ENCODE results near the gene RANBP1. TPM values are rescaled to one million over a fixed set of nuclear protein-coding genes. Genes with fewer than 3 reads are reported as not detected.

RANBP1 gene
- total RNA-seq, 6 donors from 2014 or later, result 55.3 to 154 (median 87.8) TPM

DNA sequence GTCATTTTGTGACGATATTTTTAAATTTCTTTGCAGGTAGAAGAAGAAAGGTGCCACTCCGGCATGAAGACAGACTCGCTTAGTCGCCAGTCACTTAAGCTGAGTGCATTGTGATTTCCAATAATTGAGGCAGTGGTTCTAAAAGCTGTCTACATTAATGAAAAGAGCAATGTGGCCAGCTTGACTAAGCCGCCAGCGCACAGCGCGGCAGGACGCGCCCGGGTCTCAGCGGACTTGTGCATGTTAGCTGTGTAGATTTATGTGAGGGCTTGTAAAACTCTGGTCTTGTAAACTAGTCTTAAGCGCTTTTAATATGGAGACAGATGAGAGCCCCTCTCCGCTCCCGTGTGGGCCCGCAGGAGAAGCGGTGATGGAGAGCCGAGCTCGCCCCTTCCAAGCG lies 30.3 kb upstream of the RANBP1 start:
- H3K27ac ChIP-seq, result no peak overlapping the region
- no peaks in the 10 kb centered on the region for H3K27me3 ChIP-seq
- no peak for TF ChIP-seq EP300 (IDR thresholded peaks at IDR 0.05)
- TF ChIP-seq POLR2A (IDR thresholded peaks at IDR 0.05), result no peak
- no peak for TF ChIP-seq POLR2AphosphoS5 (IDR thresholded peaks at IDR 0.05)
- no peak for DNase-seq
- 96 to 97% methylated on average over 20 of the region's 20 CpGs for WGBS, 2 donors
- no peaks in the 10 kb centered on the region for H3K9me3 ChIP-seq
- no peak for ATAC-seq (ENCODE audit: low FRiP score in 2 of 2)
- peaks cover 39 to 46% (median 43%) of the 10 kb centered on the region in 4 donors for H3K4me1 ChIP-seq
- H3K4me3 ChIP-seq, result no peak overlapping the region
- peaks cover 36 to 53% (median 50%) of the 10 kb centered on the region in 4 donors for H3K36me3 ChIP-seq

- DNase-seq (peak in 1 of 2 donors; percentile 76), ATAC-seq (ENCODE audit: low FRiP score in 2 of 2) (no peak)
- Histone ChIP-seq H3K36me3 (peaks cover 39 to 58% (median 55%) of the 10 kb centered on the region in 4 donors), H3K27ac (no peak overlapping the region), H3K4me1 (peaks cover 34 to 41% (median 38%) of the 10 kb centered on the region in 4 donors), H3K27me3 (no peaks in the 10 kb centered on the region), H3K9me3 (no peaks in the 10 kb centered on the region), H3K4me3 (no peak overlapping the region)
- WGBS, 2 donors, result 93 to 95% methylated on average over 24 of the region's 24 CpGs
- TF ChIP-seq POLR2AphosphoS5 (IDR thresholded peaks at IDR 0.05) (no peak), EP300 (IDR thresholded peaks at IDR 0.05) (no peak), POLR2A (IDR thresholded peaks at IDR 0.05) (no peak)
- TF ChIP-seq, protein P1, sequence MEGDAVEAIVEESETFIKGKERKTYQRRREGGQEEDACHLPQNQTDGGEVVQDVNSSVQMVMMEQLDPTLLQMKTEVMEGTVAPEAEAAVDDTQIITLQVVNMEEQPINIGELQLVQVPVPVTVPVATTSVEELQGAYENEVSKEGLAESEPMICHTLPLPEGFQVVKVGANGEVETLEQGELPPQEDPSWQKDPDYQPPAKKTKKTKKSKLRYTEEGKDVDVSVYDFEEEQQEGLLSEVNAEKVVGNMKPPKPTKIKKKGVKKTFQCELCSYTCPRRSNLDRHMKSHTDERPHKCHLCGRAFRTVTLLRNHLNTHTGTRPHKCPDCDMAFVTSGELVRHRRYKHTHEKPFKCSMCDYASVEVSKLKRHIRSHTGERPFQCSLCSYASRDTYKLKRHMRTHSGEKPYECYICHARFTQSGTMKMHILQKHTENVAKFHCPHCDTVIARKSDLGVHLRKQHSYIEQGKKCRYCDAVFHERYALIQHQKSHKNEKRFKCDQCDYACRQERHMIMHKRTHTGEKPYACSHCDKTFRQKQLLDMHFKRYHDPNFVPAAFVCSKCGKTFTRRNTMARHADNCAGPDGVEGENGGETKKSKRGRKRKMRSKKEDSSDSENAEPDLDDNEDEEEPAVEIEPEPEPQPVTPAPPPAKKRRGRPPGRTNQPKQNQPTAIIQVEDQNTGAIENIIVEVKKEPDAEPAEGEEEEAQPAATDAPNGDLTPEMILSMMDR (IDR thresholded peaks at IDR 0.05), result no peak
These were observed 29.8 kb upstream of the RANBP1 start for GRCh38 chr22:20086101-20086599.

DNA sequence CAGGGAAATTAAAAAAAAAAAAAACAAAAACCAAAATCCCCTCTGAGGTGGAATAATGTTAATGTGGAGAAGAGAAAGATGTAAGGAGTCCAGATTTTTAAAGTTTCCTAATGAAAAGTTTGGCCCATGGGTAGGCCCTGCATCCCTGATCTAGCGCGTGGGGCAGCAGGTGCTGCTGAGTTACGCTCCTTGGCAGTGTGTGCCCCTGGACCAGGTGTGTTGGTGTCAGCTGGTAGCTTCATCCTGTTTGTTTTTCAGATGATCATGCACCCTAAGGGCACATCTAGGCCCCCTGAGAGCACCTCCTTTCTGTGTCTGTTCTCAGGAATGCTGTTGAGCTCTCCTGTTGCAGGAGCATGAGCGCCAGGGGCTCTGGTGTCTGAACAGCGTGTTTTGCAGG lies 29.1 kb upstream of the RANBP1 start:
- DNase-seq, result no peak
- Histone ChIP-seq H3K4me1 (peaks cover 28 to 35% (median 32%) of the 10 kb centered on the region in 4 donors), H3K27ac (no peak overlapping the region), H3K4me3 (no peak overlapping the region), H3K36me3 (peaks cover 45 to 64% (median 60%) of the 10 kb centered on the region in 4 donors), H3K27me3 (no peaks in the 10 kb centered on the region), H3K9me3 (no peaks in the 10 kb centered on the region)
- no peak for ATAC-seq (ENCODE audit: low FRiP score in 2 of 2)
- 98 to 99% methylated on average over 5 of the region's 5 CpGs for WGBS, 2 donors
- TF ChIP-seq EP300 (IDR thresholded peaks at IDR 0.05), result no peak
- TF ChIP-seq, protein P1 (IDR thresholded peaks at IDR 0.05), result no peak
- TF ChIP-seq POLR2AphosphoS5 (IDR thresholded peaks at IDR 0.05), result no peak
- no peak for TF ChIP-seq POLR2A (IDR thresholded peaks at IDR 0.05)

DNA sequence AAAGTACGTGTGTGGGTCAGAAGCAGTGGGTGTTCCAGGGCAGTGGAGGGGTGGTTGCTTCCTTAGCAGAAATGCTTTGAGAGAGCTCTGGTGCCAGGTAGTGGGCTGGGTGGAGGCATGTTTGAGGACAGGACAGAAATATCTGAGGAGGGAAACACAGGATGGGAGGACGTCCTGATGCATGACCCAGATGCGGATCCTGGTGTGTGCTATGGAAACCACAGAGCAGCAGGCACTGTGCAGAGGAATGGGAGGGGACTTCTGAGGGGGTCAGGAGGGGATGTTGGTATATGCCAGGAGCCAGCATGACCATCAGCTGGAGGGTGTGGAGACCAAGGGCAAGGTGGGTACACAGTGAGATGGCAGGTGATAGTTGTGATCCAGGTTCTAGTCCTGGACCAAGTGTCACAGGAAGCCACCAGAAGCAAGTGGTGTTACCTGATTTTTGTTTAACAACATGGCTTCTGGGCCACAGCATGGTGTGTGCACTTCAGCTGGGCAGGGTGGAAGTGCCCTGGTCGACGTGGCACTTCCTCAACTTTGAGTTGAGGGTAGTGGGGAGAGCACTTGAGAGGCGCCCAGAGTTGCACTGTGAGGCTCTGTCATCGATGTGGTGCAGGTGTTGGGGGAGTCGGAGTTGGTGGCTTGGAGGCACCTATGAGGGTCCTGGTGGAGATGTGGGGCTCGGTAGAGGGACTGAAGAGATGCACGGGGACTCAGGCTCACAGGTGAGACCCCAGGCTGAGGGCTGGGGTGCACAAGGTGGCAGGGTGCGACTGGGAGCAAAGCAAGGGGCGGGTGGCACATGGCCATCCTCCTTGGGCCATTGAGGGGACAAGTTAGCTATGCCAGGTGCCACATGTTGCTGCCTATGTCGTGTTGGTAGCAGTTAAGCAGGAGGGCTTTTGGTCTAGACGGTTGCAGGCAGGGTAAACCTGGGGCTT lies 28.3 kb upstream of the RANBP1 start:
- WGBS, 2 donors, result 91% methylated on average over 13 to 14 of the region's 14 CpGs
- TF ChIP-seq, protein P1 (IDR thresholded peaks at IDR 0.05), result no peak
- no peak for TF ChIP-seq EP300 (IDR thresholded peaks at IDR 0.05)
- no peak for TF ChIP-seq POLR2AphosphoS5 (IDR thresholded peaks at IDR 0.05)
- TF ChIP-seq POLR2A (IDR thresholded peaks at IDR 0.05), result no peak
- H3K4me3 ChIP-seq, result no peak overlapping the region
- H3K9me3 ChIP-seq, result no peaks in the 10 kb centered on the region
- DNase-seq, result no peak
- H3K4me1 ChIP-seq, result peaks cover 25 to 26% (median 26%) of the 10 kb centered on the region in 4 donors
- no peaks in the 10 kb centered on the region for H3K27me3 ChIP-seq
- H3K36me3 ChIP-seq, result peaks cover 53 to 72% (median 68%) of the 10 kb centered on the region in 4 donors
- H3K27ac ChIP-seq, result no peak overlapping the region
- ATAC-seq (ENCODE audit: low FRiP score in 2 of 2), result no peak

DNA sequence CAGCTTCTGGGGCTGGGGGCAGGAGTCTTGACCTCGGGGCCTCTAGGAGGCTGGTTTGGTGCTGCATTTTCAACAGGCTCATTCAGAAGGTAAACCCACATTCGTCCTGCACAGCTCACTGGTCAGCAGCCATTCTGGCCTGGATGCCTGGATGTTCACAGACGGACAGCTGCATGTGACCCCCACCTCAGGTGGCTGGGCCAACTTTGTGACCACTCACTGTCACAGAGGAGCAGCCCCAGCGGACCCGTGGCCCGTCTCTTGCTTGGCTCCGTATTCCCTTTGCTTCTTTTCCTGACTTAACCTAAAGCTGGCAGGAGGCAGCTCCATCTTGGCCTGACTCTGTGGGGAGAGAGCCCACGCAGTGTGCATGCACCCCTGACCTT lies 27.6 kb upstream of the RANBP1 start:
- no peak for DNase-seq
- TF ChIP-seq, protein P1 (IDR thresholded peaks at IDR 0.05), result no peak
- no peak for TF ChIP-seq POLR2AphosphoS5 (IDR thresholded peaks at IDR 0.05)
- TF ChIP-seq EP300 (IDR thresholded peaks at IDR 0.05), result no peak
- TF ChIP-seq POLR2A (IDR thresholded peaks at IDR 0.05), result no peak
- Histone ChIP-seq H3K4me1 (peaks cover 19 to 20% (median 19%) of the 10 kb centered on the region in 4 donors), H3K4me3 (no peak overlapping the region), H3K9me3 (no peaks in the 10 kb centered on the region), H3K27me3 (no peaks in the 10 kb centered on the region), H3K27ac (no peak overlapping the region), H3K36me3 (peaks cover 53 to 79% (median 75%) of the 10 kb centered on the region in 4 donors)
- ATAC-seq (ENCODE audit: low FRiP score in 2 of 2), result no peak
- WGBS, 2 donors, result 91 to 96% methylated on average over 4 to 8 of the region's 8 CpGs
